CD4-positive, CD25-positive, alpha-beta regulatory T cell (primary cell): ENCODE results near the gene MRPS18A. TPM values are rescaled to one million over a fixed set of nuclear protein-coding genes. Genes with fewer than 3 reads are reported as not detected.
"Not testable (repeated sequence)": the region's sequence is repeated elsewhere in the genome, so short reads cannot be mapped to it uniquely, and the experiment has no call there.

Experiments used
- ATAC-seq, 2 donors: fragments of 150-1000 bp; cut with Tn5 transposase; one replicate each; pipeline ENCODE4 v1.10.0; 2021; ENCODE audit warnings: low read depth in 2 of 2, moderate number of reproducible peaks in 2 of 2, moderate library complexity in 1 of 2
- DNase-seq, 3 donors: peaks; one replicate each; pipeline versions ENCODE4 v3.0.0 to v3.0.0-alpha.2; 2012 to 2022; ENCODE audit warnings: mixed read lengths in 1 of 3
- H3K27ac ChIP-seq: one replicate; pipeline ENCODE4 v1.7.0; 2013; ENCODE audit warnings: mild to moderate bottlenecking, low read length; ENCODE audit not compliant: insufficient read depth, poor library complexity, severe bottlenecking
- H3K27me3 ChIP-seq: one replicate; pipeline ENCODE4 v1.7.0; 2013; ENCODE audit warnings: low read length; ENCODE audit not compliant: control insufficient read depth, insufficient read depth
- H3K36me3 ChIP-seq: one replicate; pipeline ENCODE4 v1.7.0; 2013; ENCODE audit warnings: mild to moderate bottlenecking, low read length, moderate library complexity; ENCODE audit not compliant: control insufficient read depth, insufficient read depth
- H3K4me1 ChIP-seq: 2 replicates; pipeline ENCODE4 v1.7.0; 2013; ENCODE audit warnings: mild to moderate bottlenecking, low read length; ENCODE audit not compliant: insufficient read depth, control insufficient read depth, poor library complexity, severe bottlenecking
- H3K4me3 ChIP-seq: one replicate; pipeline ENCODE4 v1.7.0; 2013; ENCODE audit warnings: low read depth, mild to moderate bottlenecking, low read length, moderate library complexity
- H3K9me3 ChIP-seq, 2 experiments: 1 replicate in 1 of 2; 2 replicates in 1 of 2; pipeline ENCODE4 v1.7.0; 2013; ENCODE audit warnings: low read length in 2 of 2, mild to moderate bottlenecking in 1 of 2, moderate library complexity in 1 of 2; ENCODE audit not compliant: control insufficient read depth in 2 of 2
- H3K27ac Mint-ChIP-seq, 3 donors: one replicate each; pipeline ENCODE4 v1.8.0; 2020 to 2022; ENCODE audit warnings: mild to moderate bottlenecking in 3 of 3, mixed read lengths in 3 of 3, moderate library complexity in 2 of 3
- H3K27me3 Mint-ChIP-seq: one replicate; pipeline ENCODE4 v1.8.0; 2022; ENCODE audit warnings: mild to moderate bottlenecking, mixed read lengths
- H3K36me3 Mint-ChIP-seq: one replicate; pipeline ENCODE4 v1.8.0; 2020; ENCODE audit warnings: mixed read lengths
- H3K4me1 Mint-ChIP-seq, 4 donors: one replicate each; pipeline ENCODE4 v1.8.0; 2020 to 2022; ENCODE audit warnings: mixed read lengths in 4 of 4, mild to moderate bottlenecking in 1 of 4
- H3K4me3 Mint-ChIP-seq, 4 donors: one replicate each; pipeline ENCODE4 v1.8.0; 2020 to 2022; ENCODE audit warnings: mild to moderate bottlenecking in 4 of 4, mixed read lengths in 4 of 4, moderate library complexity in 3 of 4
- H3K9me3 Mint-ChIP-seq, 7 donors: one replicate each; pipeline ENCODE4 v1.8.0; 2020 to 2022; ENCODE audit warnings: mixed read lengths in 7 of 7, mild to moderate bottlenecking in 3 of 7, moderate library complexity in 2 of 7
- polyA plus RNA-seq, 4 donors: library from polyadenylated mRNA; unstranded; fragments of 300-500 nt; fragmentation: Illumina TruSeq; gene quantifications; one replicate each; pipeline ENCODE4 v1.2.3, GENCODE V29; 2021
- total RNA-seq: library from RNA; stranded (reverse); gene quantifications from one replicate; pipeline ENCODE4 v1.2.3, GENCODE V29; 2022

MRPS18A gene
- total and polyA plus RNA-seq, 5 donors from 2014 or later = 24.3 to 73.8 (median 68.6) TPM

DNA sequence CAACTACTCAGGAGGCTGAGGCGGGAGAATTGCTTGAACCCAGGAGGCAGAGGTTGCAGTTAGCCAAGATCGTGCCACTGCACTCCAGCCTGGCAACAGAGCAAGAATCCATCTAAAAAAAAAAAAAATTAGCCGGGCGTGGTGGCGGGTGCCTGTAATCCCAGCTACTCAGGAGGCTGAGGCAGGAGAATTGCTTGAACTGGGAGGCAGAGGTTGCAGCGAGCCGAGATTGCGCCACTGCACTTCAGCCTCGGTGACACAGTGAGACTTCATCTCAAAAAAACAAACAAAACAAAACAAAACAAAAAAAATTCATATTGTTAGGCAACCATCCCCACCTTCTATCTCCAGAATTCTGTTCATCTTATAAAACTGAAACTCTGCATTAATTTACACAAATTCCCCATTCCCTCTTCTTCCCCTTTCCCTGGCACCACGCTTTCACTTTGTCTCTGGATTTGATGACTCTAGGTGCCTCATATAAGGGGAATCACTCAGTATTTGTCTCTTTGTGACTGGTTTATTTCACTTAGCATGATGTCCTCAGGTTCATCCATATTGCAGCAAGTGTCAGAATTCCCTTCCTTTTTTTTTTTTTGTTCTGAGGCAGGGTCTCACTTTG lies 13.5 kb upstream of the MRPS18A start:
- not testable (repeated sequence) for H3K4me1 Mint-ChIP-seq, H3K9me3 Mint-ChIP-seq, DNase-seq, ATAC-seq, H3K9me3 ChIP-seq, H3K36me3 ChIP-seq, H3K27ac Mint-ChIP-seq, H3K36me3 Mint-ChIP-seq, H3K4me1 ChIP-seq, H3K4me3 ChIP-seq, H3K27ac ChIP-seq
- H3K27me3 ChIP-seq = peaks cover 10% of the 10 kb centered on the region
- peak overlapping the region in 1 of 4 donors; percentile 24 for H3K4me3 Mint-ChIP-seq
- H3K27me3 Mint-ChIP-seq = peaks cover 57% of the 10 kb centered on the region

DNA sequence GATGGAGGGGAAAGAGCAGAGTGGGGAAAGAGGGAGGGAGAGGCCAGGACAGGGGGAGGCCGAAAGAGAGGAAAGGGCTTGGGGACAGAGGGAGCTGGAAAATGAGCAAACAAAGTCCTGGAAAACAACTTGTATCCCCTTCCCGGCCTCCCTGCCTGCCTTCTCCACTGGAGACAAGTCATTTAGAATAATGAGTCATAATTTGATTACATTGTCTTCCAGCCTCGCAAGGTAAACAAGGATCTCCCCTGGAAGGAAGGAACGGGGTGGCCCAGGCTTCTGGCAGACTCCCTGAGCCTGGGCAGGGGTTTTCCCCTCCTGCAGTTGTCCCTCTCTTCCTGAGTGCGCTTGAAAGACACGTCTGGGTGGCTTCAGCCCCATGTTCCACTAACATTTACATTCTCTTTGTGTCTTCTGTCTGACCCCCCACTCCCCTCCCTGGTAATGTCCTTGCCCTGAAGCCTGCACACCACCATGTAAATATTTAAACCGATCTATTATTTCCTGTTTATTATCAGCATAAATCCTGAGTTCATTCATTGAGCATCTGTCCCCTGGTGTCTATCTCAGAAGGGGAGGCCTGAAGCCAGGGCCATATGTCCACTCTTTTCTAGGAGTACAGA lies 12.1 kb upstream of the MRPS18A start:
- Histone ChIP-seq H3K36me3 (no peaks in the 10 kb centered on the region), H3K4me3 (no peak overlapping the region), H3K4me1 (no peaks in the 10 kb centered on the region), H3K9me3 (no peaks in the 10 kb centered on the region), H3K27ac (no peak overlapping the region), H3K27me3 (peaks cover 6% of the 10 kb centered on the region)
- Mint-ChIP-seq H3K4me1 (peaks cover 0 to 2% (median 0%) of the 10 kb centered on the region in 4 donors), H3K27ac (no peak overlapping the region), H3K4me3 (no peak overlapping the region), H3K36me3 (no peaks in the 10 kb centered on the region), H3K27me3 (peaks cover 45% of the 10 kb centered on the region), H3K9me3 (peaks cover 0 to 2% (median 0%) of the 10 kb centered on the region in 7 donors)
- no peak for DNase-seq
- ATAC-seq = no peak

GRCh38 chr6:43698584-43699349 lies 11.2 kb upstream of the MRPS18A start:
- DNase-seq = no peak
- Mint-ChIP-seq H3K27ac (no peak overlapping the region), H3K9me3 (peaks cover 0 to 2% (median 0%) of the 10 kb centered on the region in 7 donors), H3K27me3 (peaks cover 38% of the 10 kb centered on the region), H3K4me1 (peaks cover 0 to 2% (median 0%) of the 10 kb centered on the region in 4 donors), H3K36me3 (no peaks in the 10 kb centered on the region), H3K4me3 (no peak overlapping the region)
- ATAC-seq = no peak
- H3K4me1 ChIP-seq = no peaks in the 10 kb centered on the region
- no peak overlapping the region for H3K4me3 ChIP-seq
- H3K9me3 ChIP-seq = no peaks in the 10 kb centered on the region
- peaks cover 6% of the 10 kb centered on the region for H3K27me3 ChIP-seq
- H3K36me3 ChIP-seq = no peaks in the 10 kb centered on the region
- H3K27ac ChIP-seq = no peak overlapping the region

DNA sequence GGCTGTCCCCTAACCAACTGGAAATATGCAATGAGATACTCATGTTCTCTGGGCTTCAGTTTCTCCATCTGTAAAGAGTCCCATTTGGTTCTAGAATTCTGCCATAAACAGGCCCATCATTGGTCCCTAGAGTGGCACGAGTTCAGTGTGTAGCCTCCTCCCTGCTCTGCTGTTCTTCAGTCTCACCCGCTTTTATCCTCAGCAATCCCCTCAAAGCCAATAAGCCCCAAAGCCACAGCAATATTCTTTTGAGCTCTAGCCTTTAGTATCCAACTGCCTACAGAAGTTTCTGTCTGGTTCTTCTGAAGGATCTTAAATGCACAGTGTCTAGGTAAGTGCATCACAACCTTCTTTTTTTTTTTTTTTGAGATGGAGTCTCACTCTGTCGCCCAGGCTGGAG lies 9.8 kb upstream of the MRPS18A start:
- H3K4me1 Mint-ChIP-seq = peaks cover 0 to under 1% (median 0%) of the 10 kb centered on the region in 4 donors
- peaks cover 0 to 2% (median 0%) of the 10 kb centered on the region in 7 donors for H3K9me3 Mint-ChIP-seq
- no peaks in the 10 kb centered on the region for H3K36me3 ChIP-seq
- no peaks in the 10 kb centered on the region for H3K36me3 Mint-ChIP-seq
- H3K27me3 ChIP-seq = peaks cover 6% of the 10 kb centered on the region
- H3K27ac ChIP-seq = no peak overlapping the region
- H3K4me1 ChIP-seq = no peaks in the 10 kb centered on the region
- H3K4me3 Mint-ChIP-seq = no peak overlapping the region
- no peak overlapping the region for H3K27ac Mint-ChIP-seq
- H3K9me3 ChIP-seq = no peaks in the 10 kb centered on the region
- DNase-seq (no peak), ATAC-seq (no peak)
- no peak overlapping the region for H3K4me3 ChIP-seq
- peaks cover 34% of the 10 kb centered on the region for H3K27me3 Mint-ChIP-seq

DNA sequence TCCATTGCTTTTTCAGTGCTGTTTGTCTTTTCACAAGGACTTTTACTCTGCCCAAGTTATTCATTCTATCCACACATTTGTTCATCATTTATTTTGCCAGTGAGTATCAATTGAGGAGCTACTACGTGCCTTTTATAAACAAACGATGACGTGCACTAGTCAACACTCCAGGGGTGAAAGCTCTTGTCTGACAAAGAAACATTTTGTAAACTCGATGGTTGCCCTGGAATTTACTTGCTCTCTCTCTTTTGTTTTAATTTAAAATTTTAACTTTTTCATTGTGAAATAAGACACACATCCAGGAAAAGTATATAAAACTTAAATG lies 8.3 kb upstream of the MRPS18A start:
- H3K36me3 Mint-ChIP-seq = no peaks in the 10 kb centered on the region
- Histone ChIP-seq H3K4me3 (no peak overlapping the region), H3K27ac (no peak overlapping the region), H3K9me3 (no peaks in the 10 kb centered on the region), H3K4me1 (no peaks in the 10 kb centered on the region), H3K27me3 (peaks cover 2% of the 10 kb centered on the region), H3K36me3 (no peaks in the 10 kb centered on the region)
- DNase-seq = no peak
- H3K27me3 Mint-ChIP-seq = peaks cover 25% of the 10 kb centered on the region
- no peak overlapping the region for H3K27ac Mint-ChIP-seq
- no peak for ATAC-seq
- peaks cover 0 to 2% (median 0%) of the 10 kb centered on the region in 7 donors for H3K9me3 Mint-ChIP-seq
- no peaks in the 10 kb centered on the region for H3K4me1 Mint-ChIP-seq
- H3K4me3 Mint-ChIP-seq = peak overlapping the region in 1 of 4 donors; percentile 22

DNA sequence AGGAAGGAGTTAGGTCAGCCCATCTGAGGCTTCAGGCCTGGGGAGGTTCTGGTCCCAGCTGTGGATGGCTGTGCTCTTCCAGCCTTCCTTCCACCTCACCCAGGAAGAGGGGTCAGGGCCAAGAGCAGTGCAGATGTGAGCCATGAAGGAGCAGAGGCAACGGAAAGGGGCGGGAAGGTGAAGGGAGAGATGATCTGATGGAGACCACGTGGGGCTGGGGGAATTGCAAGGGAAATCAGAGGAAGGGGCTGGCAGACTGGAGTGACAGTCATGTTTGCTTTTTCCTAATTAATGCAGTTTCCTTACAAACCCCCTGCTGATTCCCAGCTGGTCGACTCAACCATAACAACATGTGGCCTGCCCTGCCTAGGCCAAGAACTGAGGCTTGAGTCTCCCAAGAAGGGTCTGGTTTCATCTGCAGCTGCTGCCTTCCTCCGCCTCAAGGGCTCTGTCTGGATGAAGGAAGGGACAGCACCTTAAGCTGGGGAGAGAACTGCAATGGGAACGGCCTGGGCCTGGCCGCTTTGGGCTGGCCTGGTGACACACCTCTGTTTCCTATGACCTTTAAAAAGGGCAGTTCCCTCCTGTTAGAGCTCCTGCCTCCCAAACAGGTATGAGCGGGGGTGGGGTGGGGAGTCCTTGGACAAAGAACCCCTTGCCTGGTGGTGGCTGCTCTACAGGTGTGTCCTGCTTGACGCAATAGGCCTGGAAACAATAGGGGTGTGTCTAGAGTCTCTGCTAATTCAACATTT lies 7.8 kb upstream of the MRPS18A start:
- no peaks in the 10 kb centered on the region for H3K4me1 Mint-ChIP-seq
- no peaks in the 10 kb centered on the region for H3K4me1 ChIP-seq
- no peaks in the 10 kb centered on the region for H3K36me3 Mint-ChIP-seq

GRCh38 chr6:43689421-43689820 lies 1.8 kb upstream of the MRPS18A start:
- Histone ChIP-seq H3K9me3 (no peaks in the 10 kb centered on the region), H3K4me1 (peaks cover 20% of the 10 kb centered on the region), H3K36me3 (no peaks in the 10 kb centered on the region), H3K27me3 (peaks cover 2% of the 10 kb centered on the region), H3K4me3 (no peak overlapping the region), H3K27ac (no peak overlapping the region)
- DNase-seq (no peak), ATAC-seq (no peak)
- Mint-ChIP-seq H3K4me1 (peaks cover 22 to 39% (median 27%) of the 10 kb centered on the region in 4 donors), H3K4me3 (peak overlapping the region in 3 of 4 donors; percentile 36 to 96 (median 79)), H3K27me3 (peaks cover 18% of the 10 kb centered on the region), H3K9me3 (no peaks in the 10 kb centered on the region), H3K36me3 (peaks cover 6% of the 10 kb centered on the region), H3K27ac (peak overlapping the region in 1 of 3 donors; percentile 60)

More for the DNA sequence above, 7.8 kb upstream of the MRPS18A start:
- H3K4me3 ChIP-seq = no peak overlapping the region
- DNase-seq = no peak
- Mint-ChIP-seq H3K9me3 (peaks cover 0 to 2% (median 0%) of the 10 kb centered on the region in 7 donors), H3K27me3 (peaks cover 25% of the 10 kb centered on the region), H3K4me3 (peak overlapping the region in 1 of 4 donors; percentile 22), H3K27ac (no peak overlapping the region)
- H3K27ac ChIP-seq = no peak overlapping the region
- no peaks in the 10 kb centered on the region for H3K9me3 ChIP-seq
- no peak for ATAC-seq
- peaks cover 2% of the 10 kb centered on the region for H3K27me3 ChIP-seq
- H3K36me3 ChIP-seq = no peaks in the 10 kb centered on the region
